KMS-11 (cell line): Measurements from ENCODE around the gene SOX5.

Experiments
- H2AFZ ChIP-seq: fragments of 200-600 bp; sonication (generic); 2 replicates; pipeline ENCODE4 v1.6.1; 2016; ENCODE audit warnings: antibody characterized with exemption, mixed run types, low read depth
- H3K27ac ChIP-seq: fragments of 200-600 bp; sonication (generic); 2 replicates; pipeline ENCODE4 v1.6.1; 2016; ENCODE audit warnings: mild to moderate bottlenecking, mixed run types
- H3K27me3 ChIP-seq: fragments of 200-600 bp; sonication (generic); 2 replicates; pipeline ENCODE4 v1.6.1; 2017; ENCODE audit warnings: mild to moderate bottlenecking, low read depth, mixed run types, moderate library complexity; ENCODE audit not compliant: insufficient read depth
- H3K36me3 ChIP-seq: fragments of 200-600 bp; sonication (generic); 2 replicates; pipeline ENCODE4 v1.6.1; 2017; ENCODE audit warnings: mild to moderate bottlenecking, mixed run types; ENCODE audit not compliant: insufficient read depth
- H3K4me1 ChIP-seq: fragments of 200-600 bp; sonication (generic); 2 replicates; pipeline ENCODE4 v1.6.1; 2016; ENCODE audit warnings: mild to moderate bottlenecking, low read depth, mixed run types; ENCODE audit not compliant: poor library complexity, severe bottlenecking
- H3K4me2 ChIP-seq: fragments of 200-600 bp; sonication (generic); 2 replicates; pipeline ENCODE4 v1.7.0; 2016; ENCODE audit warnings: mild to moderate bottlenecking, mixed run types
- H3K4me3 ChIP-seq: fragments of 200-600 bp; sonication (generic); IDR thresholded peaks from 2 replicates; pipeline ENCODE4 v1.6.1; 2017; ENCODE audit warnings: low read depth, low read length, mixed read lengths; ENCODE audit not compliant: insufficient read depth
- H3K79me2 ChIP-seq: fragments of 200-600 bp; sonication (generic); 2 replicates; pipeline ENCODE4 v1.6.1; 2016; ENCODE audit warnings: low read depth, mixed run types; ENCODE audit not compliant: insufficient read depth
- H3K9ac ChIP-seq: fragments of 200-600 bp; sonication (generic); 2 replicates; pipeline ENCODE4 v1.6.1; 2016; ENCODE audit warnings: mild to moderate bottlenecking, mixed run types
- H4K20me1 ChIP-seq: fragments of 200-600 bp; sonication (generic); 2 replicates; pipeline ENCODE4 v1.6.1; 2016; ENCODE audit warnings: mild to moderate bottlenecking, mixed run types; ENCODE audit not compliant: insufficient read depth
- TF ChIP-seq, protein P1 (sequence below): fragments of 200-600 bp; sonication (generic); conservative IDR thresholded peaks from 2 replicates; pipeline ENCODE4 v1.6.1; 2017; ENCODE audit warnings: low read depth, mild to moderate bottlenecking, antibody characterized with exemption, low read length, moderate library complexity, mixed read lengths

Gene SOX5

GRCh38 chr12:23862701-23863100, 86.8 kb downstream of the SOX5 start:
- no peaks in the 10 kb centered on the region for H3K27me3 ChIP-seq
- TF ChIP-seq, protein P1, sequence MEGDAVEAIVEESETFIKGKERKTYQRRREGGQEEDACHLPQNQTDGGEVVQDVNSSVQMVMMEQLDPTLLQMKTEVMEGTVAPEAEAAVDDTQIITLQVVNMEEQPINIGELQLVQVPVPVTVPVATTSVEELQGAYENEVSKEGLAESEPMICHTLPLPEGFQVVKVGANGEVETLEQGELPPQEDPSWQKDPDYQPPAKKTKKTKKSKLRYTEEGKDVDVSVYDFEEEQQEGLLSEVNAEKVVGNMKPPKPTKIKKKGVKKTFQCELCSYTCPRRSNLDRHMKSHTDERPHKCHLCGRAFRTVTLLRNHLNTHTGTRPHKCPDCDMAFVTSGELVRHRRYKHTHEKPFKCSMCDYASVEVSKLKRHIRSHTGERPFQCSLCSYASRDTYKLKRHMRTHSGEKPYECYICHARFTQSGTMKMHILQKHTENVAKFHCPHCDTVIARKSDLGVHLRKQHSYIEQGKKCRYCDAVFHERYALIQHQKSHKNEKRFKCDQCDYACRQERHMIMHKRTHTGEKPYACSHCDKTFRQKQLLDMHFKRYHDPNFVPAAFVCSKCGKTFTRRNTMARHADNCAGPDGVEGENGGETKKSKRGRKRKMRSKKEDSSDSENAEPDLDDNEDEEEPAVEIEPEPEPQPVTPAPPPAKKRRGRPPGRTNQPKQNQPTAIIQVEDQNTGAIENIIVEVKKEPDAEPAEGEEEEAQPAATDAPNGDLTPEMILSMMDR, result no peak
- no peak overlapping the region for H3K4me3 ChIP-seq
- no peak overlapping the region for H2AFZ ChIP-seq
- H3K4me2 ChIP-seq, result no peak overlapping the region
- H3K27ac ChIP-seq, result no peak overlapping the region
- no peaks in the 10 kb centered on the region for H3K36me3 ChIP-seq
- H3K79me2 ChIP-seq, result no peaks in the 10 kb centered on the region
- H4K20me1 ChIP-seq, result no peaks in the 10 kb centered on the region
- no peaks in the 10 kb centered on the region for H3K4me1 ChIP-seq
- H3K9ac ChIP-seq, result no peak overlapping the region

- H3K36me3 ChIP-seq, result no peaks in the 10 kb centered on the region
- no peak overlapping the region for H3K4me2 ChIP-seq
- H3K79me2 ChIP-seq, result no peaks in the 10 kb centered on the region
- no peak overlapping the region for H3K9ac ChIP-seq
- TF ChIP-seq, protein P1, result no peak
- no peaks in the 10 kb centered on the region for H3K27me3 ChIP-seq
- no peak overlapping the region for H3K27ac ChIP-seq
- no peaks in the 10 kb centered on the region for H4K20me1 ChIP-seq
- H3K4me1 ChIP-seq, result no peaks in the 10 kb centered on the region
- no peak overlapping the region for H2AFZ ChIP-seq
- no peak overlapping the region for H3K4me3 ChIP-seq
These were observed 89.5 kb downstream of the SOX5 start for GRCh38 chr12:23860019-23860418.

- H3K4me3 ChIP-seq, result no peak overlapping the region
- no peaks in the 10 kb centered on the region for H3K27me3 ChIP-seq
- no peak overlapping the region for H3K4me2 ChIP-seq
- H4K20me1 ChIP-seq, result no peaks in the 10 kb centered on the region
- no peak overlapping the region for H3K9ac ChIP-seq
- no peak overlapping the region for H2AFZ ChIP-seq
- H3K4me1 ChIP-seq, result no peaks in the 10 kb centered on the region
- H3K27ac ChIP-seq, result no peak overlapping the region
- H3K36me3 ChIP-seq, result no peaks in the 10 kb centered on the region
- H3K79me2 ChIP-seq, result no peaks in the 10 kb centered on the region
- TF ChIP-seq, protein P1, result no peak
These were observed 92.3 kb downstream of the SOX5 start for GRCh38 chr12:23857178-23857577.

DNA sequence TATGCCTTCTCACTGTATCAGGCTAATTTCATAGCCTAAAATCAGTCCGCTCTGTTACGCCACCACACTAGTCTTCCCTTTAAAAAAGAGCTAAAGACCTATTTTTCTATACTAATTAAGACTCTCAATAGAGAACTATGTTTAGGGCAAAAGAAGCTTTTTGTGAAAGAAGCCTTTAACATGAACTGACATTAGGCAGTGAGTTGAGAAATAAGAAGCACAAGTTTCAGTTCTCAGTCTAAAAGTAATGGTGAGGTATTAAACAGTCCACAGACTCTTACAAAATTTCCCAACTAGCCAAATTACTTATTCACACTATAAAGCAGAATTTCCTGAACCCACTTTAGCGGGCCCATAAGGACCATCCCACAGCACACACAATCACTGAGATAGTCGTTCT, 93.7 kb downstream of the SOX5 start:
- no peaks in the 10 kb centered on the region for H3K27me3 ChIP-seq
- H3K9ac ChIP-seq, result no peak overlapping the region
- no peaks in the 10 kb centered on the region for H3K79me2 ChIP-seq
- no peak overlapping the region for H3K4me2 ChIP-seq
- H3K4me3 ChIP-seq, result no peak overlapping the region
- TF ChIP-seq, protein P1, result no peak
- no peaks in the 10 kb centered on the region for H3K4me1 ChIP-seq
- no peaks in the 10 kb centered on the region for H3K36me3 ChIP-seq
- no peak overlapping the region for H2AFZ ChIP-seq
- H4K20me1 ChIP-seq, result no peaks in the 10 kb centered on the region
- H3K27ac ChIP-seq, result no peak overlapping the region

DNA sequence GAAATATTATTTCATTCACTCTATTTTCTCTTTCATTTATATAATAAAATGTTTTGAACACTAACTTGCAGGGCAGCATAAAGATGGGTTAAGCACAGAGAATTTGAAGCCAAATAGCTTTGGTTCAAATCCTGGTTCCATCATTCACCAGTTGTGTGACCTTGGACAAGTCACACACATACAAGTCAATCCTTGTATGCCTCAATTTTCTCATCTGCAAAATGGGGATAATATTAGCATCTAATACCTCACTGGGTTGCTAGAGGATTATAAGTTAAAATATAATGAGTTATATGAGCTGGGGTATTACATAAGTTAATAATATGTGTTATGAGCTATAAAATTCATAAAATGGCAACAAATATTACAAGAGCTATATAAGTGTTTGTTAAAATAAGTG, 94.9 kb downstream of the SOX5 start:
- H3K4me2 ChIP-seq, result no peak overlapping the region
- H3K79me2 ChIP-seq, result no peaks in the 10 kb centered on the region
- no peaks in the 10 kb centered on the region for H4K20me1 ChIP-seq
- H3K4me3 ChIP-seq, result no peak overlapping the region
- no peak overlapping the region for H2AFZ ChIP-seq
- H3K9ac ChIP-seq, result no peak overlapping the region
- H3K36me3 ChIP-seq, result no peaks in the 10 kb centered on the region
- no peaks in the 10 kb centered on the region for H3K27me3 ChIP-seq
- no peaks in the 10 kb centered on the region for H3K4me1 ChIP-seq
- H3K27ac ChIP-seq, result no peak overlapping the region
- TF ChIP-seq, protein P1, result no peak
